Measurements from ENCODE around the gene HOXA4. TPM values are rescaled to one million over a fixed set of nuclear protein-coding genes. Genes with fewer than 3 reads are reported as not detected.

The HOXA4 gene
- total RNA-seq, 1 experiment from 2014 or later: 2.0 TPM

- H3K9me2 ChIP-seq (ENCODE audit: insufficient read depth): no peaks in the 10 kb centered on the region
- DNase-seq (ENCODE audit: low read depth, low spot score) (no peak), ATAC-seq (no peak)
- ChIA-PET CTCF (no interaction called here), RAD21 (ENCODE audit: low non-redundant PET in 1 of 2, low total read pairs in 2 of 2, uncharacterized antibody in 2 of 2, unreplicated experiment in 2 of 2) (no interaction called here), POLR2A (no interaction called here)
- H3K79me2 ChIP-seq (ENCODE audit: insufficient read depth, low read length): peaks cover 32% of the 10 kb centered on the region
- no peaks in the 10 kb centered on the region for H4K20me1 ChIP-seq (ENCODE audit: insufficient read depth)
- no peak overlapping the region for H3K27ac ChIP-seq (ENCODE audit: low read depth, low read length)
- no peak overlapping the region for H3K4me3 ChIP-seq (replicated peaks in 1 of 2; ENCODE audit: low read depth in 1 of 2, low read length in 2 of 2)
- H3K4me1 ChIP-seq (ENCODE audit: control insufficient read depth in 1 of 2, insufficient read depth in 2 of 2, low read length in 2 of 2): peaks cover 15 to 31% of the 10 kb centered on the region in 2 experiments
- intact Hi-C loops (cut with micrococcal nuclease): no loop called here
- no TSS peak for BruUV-seq (replicated peaks)
- no peak for TF ChIP-seq ZFX (IDR thresholded peaks at IDR 0.05)
- no peak for TF ChIP-seq EZH2 (IDR thresholded peaks at IDR 0.05)
- no peak for TF ChIP-seq POLR2AphosphoS5 (IDR thresholded peaks at IDR 0.05; ENCODE audit: low read depth, low read length)
- TF ChIP-seq RAD21 (IDR thresholded peaks at IDR 0.05; ENCODE audit: low read depth): no peak
- TF ChIP-seq ZNF274 (IDR thresholded peaks at IDR 0.05; ENCODE audit: low read depth, low read length): no peak
- TF ChIP-seq REST (IDR thresholded peaks at IDR 0.05; ENCODE audit: low read depth): no peak
- no peak for TF ChIP-seq SIN3A (IDR thresholded peaks at IDR 0.05; ENCODE audit: low read depth)
- TF ChIP-seq JUND (IDR thresholded peaks at IDR 0.05): no peak
- TF ChIP-seq ZBTB33 (IDR thresholded peaks at IDR 0.05; ENCODE audit: extremely low read depth, insufficient replicate concordance, low read length): no peak
- no peak overlapping the region for H3K4me2 ChIP-seq (ENCODE audit: low read length)
- no peak overlapping the region for H3K9ac ChIP-seq (ENCODE audit: low read length)
- peaks cover 8 to 12% of the 10 kb centered on the region in 2 experiments; a peak in 3 of 4 replicates for H3K36me3 ChIP-seq (ENCODE audit: control insufficient read depth in 1 of 2, insufficient read depth in 2 of 2, low read length in 2 of 2)
- H3K27me3 ChIP-seq (ENCODE audit: insufficient read depth, low read length): no peaks in the 10 kb centered on the region
- no peak overlapping the region for H2AFZ ChIP-seq (ENCODE audit: low read depth, low read length, poor library complexity, severe bottlenecking)
- H3K9me3 ChIP-seq (ENCODE audit: control insufficient read depth in 1 of 2, insufficient read depth in 1 of 2, low read depth in 1 of 2, low read length in 2 of 2): no peaks in the 10 kb centered on the region
These were observed 14.8 kb upstream of the HOXA4 start for GRCh38 chr7:27145165-27145913.
